ENCODE measurements around the gene PREP. TPM values are rescaled to one million over a fixed set of nuclear protein-coding genes. Genes with fewer than 3 reads are reported as not detected.
"Not testable (repeated sequence)": the region's sequence is repeated elsewhere in the genome, so short reads cannot be mapped to it uniquely, and the experiment has no call there.

The PREP gene
- polyA plus RNA-seq, 3 donors: 29.0 to 36.0 (median 34.5) TPM

DNA sequence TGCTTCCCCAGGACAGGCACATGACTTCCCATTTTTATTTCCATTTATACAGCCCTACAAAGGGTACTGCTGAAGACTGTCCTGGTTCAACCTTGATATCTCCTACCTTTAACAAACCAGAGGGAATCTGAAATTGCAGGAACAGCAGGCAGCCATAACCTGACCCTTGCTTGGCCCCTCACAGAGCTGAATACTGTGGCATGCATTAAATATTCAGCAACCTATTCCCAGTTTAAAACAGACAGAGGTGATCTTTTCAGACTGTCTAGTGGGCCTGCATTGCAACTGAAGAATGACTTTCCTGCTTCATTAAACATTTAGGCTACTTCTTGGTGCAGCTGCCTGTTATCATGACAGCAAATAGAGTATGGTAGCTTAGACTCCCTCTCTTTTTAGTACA is 146.3 kb downstream of the PREP start:
- no peak for DNase-seq (ENCODE audit: extremely low read depth in 1 of 11, low read depth in 9 of 11, low spot score in 4 of 11)

DNA sequence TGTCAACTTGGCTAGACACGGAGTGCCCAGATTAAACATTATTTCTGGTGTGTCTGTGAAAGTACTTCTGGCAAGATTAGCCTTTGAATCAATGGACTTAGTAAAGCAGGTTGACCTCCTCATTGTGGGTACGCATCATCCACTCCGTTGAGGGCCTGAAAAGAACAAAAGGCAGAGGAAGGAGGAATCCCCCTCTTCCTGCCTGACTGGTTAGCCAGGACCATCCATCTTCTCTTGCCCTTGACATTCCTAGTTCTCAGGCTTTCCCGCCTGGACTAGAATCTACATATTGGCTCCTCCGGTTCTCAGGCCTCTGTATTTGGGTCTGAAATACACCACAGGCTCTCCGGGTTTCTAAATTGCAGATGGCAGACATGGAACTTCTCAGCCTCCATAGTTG is 149.1 kb downstream of the PREP start:
- DNase-seq (ENCODE audit: extremely low read depth in 1 of 11, low read depth in 9 of 11, low spot score in 4 of 11): no peak

DNA sequence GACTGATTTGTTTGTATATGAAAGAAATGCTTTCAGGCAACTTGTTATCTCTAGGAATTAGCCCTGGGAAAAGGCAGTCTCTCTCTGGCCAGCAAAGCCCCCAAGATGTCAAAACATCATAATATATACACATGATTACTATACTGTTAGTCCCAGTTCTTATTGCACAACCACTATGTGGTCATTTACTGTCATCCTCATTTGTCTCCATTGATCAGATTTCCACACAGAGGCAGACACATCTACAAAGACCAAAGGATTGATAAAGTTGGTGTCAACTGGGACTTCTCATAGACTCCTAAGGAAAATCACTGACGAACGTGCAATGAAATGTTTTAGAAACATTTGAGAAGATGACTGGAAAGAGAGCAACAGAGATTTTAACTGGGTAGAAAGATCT is 151.2 kb downstream of the PREP start:
- DNase-seq (ENCODE audit: extremely low read depth in 1 of 11, low read depth in 9 of 11, low spot score in 4 of 11): no peak

DNA sequence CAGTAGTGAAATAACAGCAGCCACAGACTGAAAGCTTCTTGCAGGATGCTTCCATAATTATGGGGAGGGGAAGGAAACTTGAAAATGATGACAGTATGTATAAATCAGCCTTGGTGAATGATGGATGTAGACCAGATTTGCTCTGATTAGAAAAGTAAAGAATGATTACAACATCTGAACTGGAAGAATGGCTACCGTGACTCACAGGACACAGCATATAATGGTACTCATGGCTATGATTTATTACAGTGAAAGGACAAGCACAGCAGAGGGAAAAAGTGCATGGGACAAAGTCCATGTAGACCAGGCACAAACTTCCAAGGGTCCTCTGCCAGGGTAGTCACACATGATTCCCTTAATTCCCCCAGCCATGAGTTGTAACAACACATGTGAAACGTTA is 152.3 kb downstream of the PREP start:
- DNase-seq (ENCODE audit: extremely low read depth in 1 of 11, low read depth in 9 of 11, low spot score in 4 of 11): no peak

DNA sequence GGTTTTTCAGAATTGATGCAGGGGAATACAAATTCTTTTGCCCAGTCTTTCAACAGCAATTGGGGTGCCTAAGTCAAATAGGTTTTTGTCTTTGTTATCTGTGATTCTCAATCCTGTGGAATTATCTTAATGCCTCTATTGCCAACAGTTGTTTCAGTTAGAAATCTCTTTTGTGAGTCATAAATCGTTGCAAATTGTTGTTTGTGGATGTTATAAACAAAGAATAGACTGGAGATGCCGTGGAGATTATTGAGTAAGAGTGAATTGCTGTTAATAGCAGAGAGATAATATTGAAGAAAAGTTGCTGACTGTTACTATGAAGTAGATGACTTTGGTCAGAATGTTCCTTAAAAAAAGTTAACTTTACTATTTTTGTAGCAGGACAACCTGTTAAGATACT is 159.4 kb downstream of the PREP start:
- DNase-seq (ENCODE audit: extremely low read depth in 1 of 11, low read depth in 9 of 11, low spot score in 4 of 11): no peak

DNA sequence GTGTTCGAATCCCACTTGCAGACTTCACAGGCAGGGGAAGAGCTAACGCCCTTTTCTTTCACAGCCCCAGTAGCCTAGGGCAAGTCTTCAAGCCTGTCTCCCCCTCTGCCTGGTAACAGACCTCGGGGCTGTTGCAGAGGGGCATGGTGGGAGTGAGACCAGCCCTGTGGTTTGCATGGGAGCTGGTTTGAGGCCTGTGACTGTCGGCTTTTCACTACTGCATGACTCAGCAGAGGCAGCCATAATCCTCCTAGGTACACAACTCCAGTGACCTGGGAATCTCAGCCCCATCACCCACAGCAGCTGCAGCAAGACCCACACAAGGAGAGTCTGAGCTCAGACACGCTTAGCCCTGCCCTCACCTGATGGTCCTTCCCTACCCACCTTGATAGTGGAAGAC is 167.7 kb downstream of the PREP start:
- no peak for DNase-seq (ENCODE audit: extremely low read depth in 1 of 11, low read depth in 9 of 11, low spot score in 4 of 11)

DNA sequence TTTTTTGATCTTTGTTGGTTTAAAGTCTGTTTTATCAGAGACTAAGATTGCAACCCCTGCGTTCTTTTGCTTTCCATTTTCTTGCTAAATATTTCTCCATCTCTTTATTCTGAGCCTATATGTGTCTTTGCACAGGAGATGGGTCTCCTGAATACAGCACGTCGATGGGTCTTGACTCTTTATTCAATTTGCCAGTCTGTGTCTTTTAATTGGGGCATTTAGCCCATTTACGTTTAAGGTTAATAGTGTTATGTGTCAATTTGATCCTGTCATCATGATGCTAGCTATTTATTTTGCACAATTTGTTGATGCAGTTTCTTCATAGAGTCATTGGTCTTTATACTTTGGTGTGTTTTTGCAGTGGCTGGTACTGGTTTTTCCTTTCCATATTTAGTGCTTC is 171.1 kb downstream of the PREP start:
- not testable (repeated sequence) for DNase-seq (ENCODE audit: extremely low read depth in 1 of 11, low read depth in 9 of 11, low spot score in 4 of 11)

Other genes with a start within 250 kb of the PREP start
- under 1 TPM in 2 of 3 donors, not detected in 1; 0.19 to 0.37 TPM for gene POPDC3, start 223.1 kb downstream of the PREP start, polyA plus RNA-seq (ENCODE audit: insufficient read length in 3 of 3)